Effector memory CD8-positive, alpha-beta T cell (primary cell): ENCODE data around the gene ZDHHC24.
"Not testable (repeated sequence)": the region's sequence is repeated elsewhere in the genome, so short reads cannot be mapped to it uniquely, and the experiment has no call there.

Experiments
- ATAC-seq: fragments of 150-1000 bp; cut with Tn5 transposase; replicated peaks from 2 replicates; pipeline ENCODE4 v1.10.0; 2021; ENCODE audit warnings: mild to moderate bottlenecking, moderate library complexity
- DNase-seq, 3 experiments: peaks; one replicate each; pipeline ENCODE4 v3.0.0; 2021
- H3K27ac Mint-ChIP-seq, 2 donors: one replicate each; pipeline ENCODE4 v1.8.0; 2022; ENCODE audit warnings: mild to moderate bottlenecking in 2 of 2, mixed read lengths in 2 of 2, moderate library complexity in 2 of 2
- H3K27me3 Mint-ChIP-seq, 2 donors: one replicate each; pipeline ENCODE4 v1.8.0; 2022; ENCODE audit warnings: mixed read lengths in 2 of 2
- H3K36me3 Mint-ChIP-seq: one replicate; pipeline ENCODE4 v1.8.0; 2022; ENCODE audit warnings: mild to moderate bottlenecking, moderate library complexity, mixed read lengths; ENCODE audit not compliant: insufficient read depth
- H3K4me1 Mint-ChIP-seq, 2 donors: one replicate each; pipeline ENCODE4 v1.8.0; 2022; ENCODE audit warnings: low read depth in 2 of 2, mixed read lengths in 2 of 2
- H3K4me3 Mint-ChIP-seq, 2 donors: one replicate each; pipeline ENCODE4 v1.8.0; 2022; ENCODE audit warnings: mild to moderate bottlenecking in 2 of 2, mixed read lengths in 2 of 2, moderate library complexity in 2 of 2
- H3K9me3 Mint-ChIP-seq, 2 donors: one replicate each; pipeline ENCODE4 v1.8.0; 2022; ENCODE audit warnings: mixed read lengths in 2 of 2
- total RNA-seq, 9 experiments: gene quantifications; one replicate each; lab custom pipeline; 2026; lab: John Stamatoyannopoulos, UW

Gene ZDHHC24, protein sequence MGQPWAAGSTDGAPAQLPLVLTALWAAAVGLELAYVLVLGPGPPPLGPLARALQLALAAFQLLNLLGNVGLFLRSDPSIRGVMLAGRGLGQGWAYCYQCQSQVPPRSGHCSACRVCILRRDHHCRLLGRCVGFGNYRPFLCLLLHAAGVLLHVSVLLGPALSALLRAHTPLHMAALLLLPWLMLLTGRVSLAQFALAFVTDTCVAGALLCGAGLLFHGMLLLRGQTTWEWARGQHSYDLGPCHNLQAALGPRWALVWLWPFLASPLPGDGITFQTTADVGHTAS
- total RNA-seq, result 9.9 to 36.2 (median 22.9) reads per million in 9 experiments

DNA sequence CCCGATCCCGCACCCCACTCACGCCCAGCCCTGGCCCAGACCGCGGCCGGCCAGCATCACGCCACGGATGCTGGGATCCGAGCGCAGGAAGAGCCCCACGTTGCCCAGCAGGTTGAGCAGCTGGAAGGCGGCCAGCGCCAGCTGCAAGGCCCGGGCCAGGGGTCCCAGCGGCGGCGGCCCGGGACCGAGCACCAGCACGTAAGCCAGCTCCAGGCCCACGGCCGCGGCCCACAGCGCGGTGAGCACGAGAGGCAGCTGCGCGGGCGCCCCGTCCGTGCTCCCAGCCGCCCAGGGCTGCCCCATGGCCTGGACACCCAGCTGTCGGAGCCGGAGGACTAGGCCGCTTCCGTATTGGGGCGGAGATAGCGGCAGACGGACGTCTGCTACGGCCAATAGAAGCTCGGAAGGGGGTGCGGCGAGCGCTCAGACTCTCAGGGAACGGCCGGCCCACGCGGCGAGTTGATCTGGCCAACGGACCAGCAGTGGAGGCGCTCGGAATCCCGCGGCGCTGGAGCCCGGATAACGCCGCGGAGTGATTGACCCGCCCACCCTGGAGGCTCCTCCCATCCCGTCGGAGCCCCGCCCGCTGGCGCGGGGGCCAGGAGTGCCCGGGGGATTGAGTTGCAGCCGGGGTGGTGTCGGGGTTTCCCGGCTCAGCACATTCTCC lies at the start of gene ZDHHC24:
TSS of gene ZDHHC24 (minus strand) at position 348 of the 667 bp plus-strand sequence. CDS start at position 303, 45 bp downstream.
- peak; percentile 83 to 87 (median 86) for DNase-seq
- peak within 1 kb of the TSS; percentile 86 to 93 for H3K27ac Mint-ChIP-seq
- peak; percentile 79 for ATAC-seq
- H3K27me3 Mint-ChIP-seq, result no peaks in the 10 kb centered on the region
- peaks cover 8% of the 10 kb centered on the region for H3K36me3 Mint-ChIP-seq
- H3K9me3 Mint-ChIP-seq, result no peaks in the 10 kb centered on the region
- H3K4me1 Mint-ChIP-seq, result peaks cover 35 to 40% of the 10 kb centered on the region in 2 donors
- peak within 1 kb of the TSS; percentile 89 to 94 for H3K4me3 Mint-ChIP-seq

DNA sequence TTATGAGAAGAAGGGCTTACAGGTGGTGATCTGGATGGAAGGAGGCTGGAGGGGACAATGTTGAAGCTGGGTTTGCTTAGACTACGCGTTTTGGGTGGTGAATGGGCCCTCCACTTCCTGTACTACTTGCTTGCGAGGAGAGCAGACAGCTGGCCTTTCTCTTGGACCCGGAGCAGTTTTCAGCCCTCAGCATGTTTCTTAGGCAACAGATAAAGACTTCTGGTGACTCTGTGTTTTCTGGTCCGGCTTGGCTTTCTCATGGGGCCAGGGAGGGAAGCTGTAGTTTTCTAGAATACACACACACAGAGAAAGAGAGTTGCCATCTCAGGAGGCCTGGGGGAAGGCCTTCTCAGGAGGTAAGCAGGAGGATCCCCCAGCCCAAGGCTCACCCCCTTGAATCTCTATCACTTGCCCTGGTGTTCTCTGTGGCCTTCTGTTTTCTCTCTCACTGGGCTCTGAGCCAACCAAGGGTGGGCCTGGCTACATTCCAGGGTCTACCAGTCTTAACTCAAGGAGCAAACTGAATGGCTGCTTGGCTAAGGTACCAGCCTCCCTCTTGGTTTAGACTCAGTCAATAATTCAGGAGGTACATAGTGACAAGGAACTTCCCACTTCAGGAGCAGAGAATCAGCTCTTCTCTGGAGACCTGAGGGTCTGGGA lies 49.5 kb upstream of the ZDHHC24 start:
- ATAC-seq, result no peak
- H3K27ac Mint-ChIP-seq, result peak overlapping the region in 1 of 2 donors; percentile 87
- no peak for DNase-seq
- peak overlapping the region in 1 of 2 donors; percentile 96 for H3K4me3 Mint-ChIP-seq
- no peaks in the 10 kb centered on the region for H3K27me3 Mint-ChIP-seq
- peaks cover 19% of the 10 kb centered on the region for H3K36me3 Mint-ChIP-seq
- peaks cover 16 to 35% of the 10 kb centered on the region in 2 donors for H3K4me1 Mint-ChIP-seq
- H3K9me3 Mint-ChIP-seq, result no peaks in the 10 kb centered on the region

DNA sequence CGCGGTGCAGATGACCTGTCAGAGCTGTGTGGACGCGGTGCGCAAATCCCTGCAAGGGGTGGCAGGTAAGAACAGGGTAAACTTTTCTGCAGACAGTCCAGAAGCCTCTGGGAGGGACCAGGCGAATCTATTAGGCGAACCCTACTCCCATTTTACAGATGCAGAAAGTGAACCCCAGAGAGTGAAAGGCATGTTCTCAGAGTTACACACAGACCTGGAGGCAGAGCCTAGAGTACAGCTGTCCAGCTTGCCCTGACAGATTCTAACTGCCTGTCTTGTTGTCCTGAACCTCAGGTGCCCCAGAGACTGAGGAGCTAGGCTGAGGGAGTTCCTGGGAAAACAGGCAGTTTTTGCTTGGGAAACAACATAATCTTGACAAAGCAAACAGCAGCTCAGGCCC lies 47.8 kb upstream of the ZDHHC24 start:
- no peaks in the 10 kb centered on the region for H3K9me3 Mint-ChIP-seq
- H3K27ac Mint-ChIP-seq, result peak overlapping the region; percentile 97 to 98
- H3K4me1 Mint-ChIP-seq, result peaks cover 16 to 35% of the 10 kb centered on the region in 2 donors
- peak overlapping the region; percentile 93 to 96 for H3K4me3 Mint-ChIP-seq
- DNase-seq, result no peak
- H3K36me3 Mint-ChIP-seq, result peaks cover 19% of the 10 kb centered on the region
- no peaks in the 10 kb centered on the region for H3K27me3 Mint-ChIP-seq
- ATAC-seq, result no peak

DNA sequence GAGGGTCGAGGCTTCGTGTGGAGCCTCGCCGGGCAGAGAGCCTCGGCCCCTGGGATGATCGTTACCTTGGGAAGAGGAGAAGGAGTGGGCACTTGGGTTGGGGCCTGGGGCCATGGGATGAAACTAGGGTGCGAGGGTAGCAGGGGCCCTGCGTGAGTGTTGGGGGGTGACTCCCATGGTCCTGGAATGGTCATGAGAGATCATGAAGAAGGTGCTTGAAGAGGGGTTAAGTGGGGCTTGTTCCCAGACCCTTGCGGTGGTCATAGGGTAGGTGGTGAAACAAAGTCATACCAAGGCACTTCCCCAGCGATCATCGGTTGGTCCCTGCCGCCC lies 47.4 kb upstream of the ZDHHC24 start:
- Mint-ChIP-seq H3K36me3 (peaks cover 19% of the 10 kb centered on the region), H3K27me3 (no peaks in the 10 kb centered on the region), H3K9me3 (no peaks in the 10 kb centered on the region), H3K4me3 (peak overlapping the region; percentile 93 to 96), H3K27ac (peak overlapping the region; percentile 97 to 98), H3K4me1 (peaks cover 16 to 35% of the 10 kb centered on the region in 2 donors)
- DNase-seq (peak in 1 of 3 experiments; percentile 4), ATAC-seq (no peak)

DNA sequence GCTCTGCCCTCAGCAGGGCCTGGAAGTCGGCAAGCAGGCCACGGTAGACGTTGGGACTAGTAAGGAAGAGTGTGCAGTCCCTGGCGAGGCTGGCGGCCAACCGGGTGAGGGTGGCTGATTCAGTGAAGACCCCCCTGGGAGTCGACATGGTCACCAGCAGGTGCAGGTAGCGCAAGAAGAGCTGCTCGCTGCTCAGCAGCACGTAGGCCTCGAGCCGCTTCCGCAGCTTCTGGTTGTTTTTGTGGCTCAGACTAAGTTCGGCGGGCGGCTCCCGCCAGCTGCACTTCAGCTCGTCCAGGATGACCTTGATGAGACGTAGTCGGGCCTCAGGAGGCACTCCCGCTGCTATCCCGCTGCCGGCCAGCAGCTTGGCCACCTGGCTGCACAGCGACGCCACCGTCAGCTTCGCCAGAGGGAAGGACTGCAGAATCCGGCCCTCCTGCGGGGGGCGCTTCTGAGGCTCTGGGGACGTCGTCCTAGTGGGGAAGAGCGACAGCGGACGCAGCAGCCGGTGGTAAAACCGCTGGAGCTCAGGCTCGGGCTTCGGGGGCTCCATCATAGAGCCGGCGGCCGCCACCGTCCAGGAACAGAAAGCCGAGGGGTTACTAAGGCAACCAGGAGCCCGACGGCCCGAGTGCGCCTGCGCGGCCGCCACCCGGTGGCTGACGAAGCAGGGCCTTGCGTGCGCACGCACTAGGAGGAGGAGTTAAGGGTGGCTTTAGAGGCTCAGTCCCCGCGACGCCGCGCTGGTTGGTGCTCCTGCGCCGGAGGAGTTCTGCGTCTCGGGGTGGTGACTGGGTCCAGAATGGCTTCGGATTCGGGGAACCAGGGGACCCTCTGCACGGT lies 46.8 kb upstream of the ZDHHC24 start, which contains the start of the genes CCDC87 and CCS:
TSS of gene CCDC87 (minus strand) at position 607 of the 846 bp plus-strand sequence. CDS start at position 559, 48 bp downstream.
TSS of gene CCS (plus strand) at position 729 of the 846 bp plus-strand sequence. CDS start at position 806, 77 bp downstream.
- Mint-ChIP-seq H3K4me1 (peaks cover 16 to 35% of the 10 kb centered on the region in 2 donors), H3K27ac (peak within 1 kb of the TSS; percentile 97 to 98), H3K36me3 (peaks cover 19% of the 10 kb centered on the region), H3K9me3 (no peaks in the 10 kb centered on the region), H3K4me3 (peak within 1 kb of the TSS; percentile 93 to 96), H3K27me3 (no peaks in the 10 kb centered on the region)
- peak; percentile 94 to 97 (median 96) for DNase-seq
- ATAC-seq, result peak; percentile 93

DNA sequence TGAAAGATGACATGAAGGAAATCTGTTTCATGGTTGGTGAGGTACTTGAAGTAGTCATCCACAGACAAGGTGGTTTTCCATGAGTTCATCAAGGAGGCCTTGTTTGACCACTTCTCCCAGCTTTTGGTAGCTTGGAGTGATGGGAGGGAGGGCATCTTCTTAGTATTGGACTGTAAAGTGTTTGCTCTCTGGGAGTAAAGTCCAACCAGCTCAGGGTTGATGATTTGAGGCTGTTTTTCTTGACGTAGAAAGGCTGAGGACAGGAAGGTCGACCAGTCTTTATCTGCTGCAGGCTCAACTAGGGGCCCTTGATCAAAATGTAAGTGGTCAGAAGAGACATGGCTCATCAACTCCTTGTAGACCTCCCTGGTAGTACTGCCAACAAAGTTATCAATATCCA lies 45.3 kb upstream of the ZDHHC24 start:
- Mint-ChIP-seq H3K9me3 (no peaks in the 10 kb centered on the region), H3K4me3 (peak overlapping the region in 1 of 2 donors; percentile 93), H3K36me3 (peaks cover 19% of the 10 kb centered on the region), H3K4me1 (peaks cover 16 to 35% of the 10 kb centered on the region in 2 donors), H3K27me3 (no peaks in the 10 kb centered on the region), H3K27ac (no peak overlapping the region)
- DNase-seq (no peak), ATAC-seq (no peak)

DNA sequence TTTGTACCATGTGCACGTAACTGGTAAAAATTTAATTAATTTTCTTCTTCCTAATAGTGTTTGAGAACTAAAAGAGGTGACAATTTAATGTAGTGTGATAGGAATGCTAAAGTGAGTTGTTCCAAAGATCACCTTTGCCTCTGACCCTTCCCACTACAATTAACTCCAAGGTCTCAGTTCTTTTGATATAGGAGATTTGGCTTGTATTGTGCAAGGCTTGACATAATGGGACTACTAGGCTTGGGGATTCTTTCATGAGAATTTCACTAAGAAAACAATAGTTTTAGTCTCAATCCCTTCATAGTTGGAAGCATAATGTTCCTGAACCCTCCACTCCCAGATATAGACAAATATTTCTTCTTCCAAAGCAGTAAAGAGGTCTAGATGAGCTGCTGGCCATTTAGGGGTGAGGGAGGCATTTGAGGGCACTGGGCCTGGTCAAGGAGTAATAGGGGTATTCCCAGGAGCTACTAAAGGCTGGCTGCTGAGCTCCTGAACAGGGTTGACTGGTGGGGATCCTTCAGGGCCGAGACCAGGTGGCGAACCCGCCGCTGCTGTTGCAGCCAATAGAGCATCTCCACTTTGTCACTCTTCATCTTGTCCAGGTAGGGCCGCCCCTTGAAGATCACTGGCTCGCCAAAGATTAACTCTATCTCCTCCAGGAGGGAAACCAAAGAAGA lies 44.3 kb upstream of the ZDHHC24 start:
- Mint-ChIP-seq H3K36me3 (peaks cover 19% of the 10 kb centered on the region), H3K9me3 (no peaks in the 10 kb centered on the region), H3K4me3 (no peak overlapping the region), H3K4me1 (peaks cover 11 to 26% of the 10 kb centered on the region in 2 donors), H3K27ac (peak overlapping the region in 1 of 2 donors; percentile 44), H3K27me3 (no peaks in the 10 kb centered on the region)
- ATAC-seq (no peak), DNase-seq (no peak)

DNA sequence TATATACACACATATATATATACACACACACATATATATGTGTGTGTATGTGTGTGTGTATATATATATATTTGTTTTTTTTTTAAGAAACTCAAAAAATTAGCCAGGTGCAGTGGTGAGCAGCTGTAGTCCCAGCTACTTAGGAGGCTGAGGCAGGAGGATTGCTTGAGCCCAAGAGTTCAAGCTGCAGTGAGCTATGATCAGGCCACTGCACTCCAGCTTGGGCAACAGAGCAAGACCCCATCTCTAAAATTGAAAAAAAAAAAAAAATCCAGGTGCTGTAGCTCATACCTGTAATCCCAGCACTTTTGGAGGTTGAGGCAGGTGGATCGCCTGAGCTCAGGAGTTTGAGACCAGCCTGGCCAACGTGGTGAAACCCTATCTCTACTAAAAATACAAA lies 43.5 kb upstream of the ZDHHC24 start:
- H3K4me3 Mint-ChIP-seq, DNase-seq, ATAC-seq, H3K27me3 Mint-ChIP-seq, H3K27ac Mint-ChIP-seq, H3K9me3 Mint-ChIP-seq: not testable (repeated sequence)
- H3K36me3 Mint-ChIP-seq, result peaks cover 16% of the 10 kb centered on the region
- peaks cover 5 to 20% of the 10 kb centered on the region in 2 donors for H3K4me1 Mint-ChIP-seq

DNA sequence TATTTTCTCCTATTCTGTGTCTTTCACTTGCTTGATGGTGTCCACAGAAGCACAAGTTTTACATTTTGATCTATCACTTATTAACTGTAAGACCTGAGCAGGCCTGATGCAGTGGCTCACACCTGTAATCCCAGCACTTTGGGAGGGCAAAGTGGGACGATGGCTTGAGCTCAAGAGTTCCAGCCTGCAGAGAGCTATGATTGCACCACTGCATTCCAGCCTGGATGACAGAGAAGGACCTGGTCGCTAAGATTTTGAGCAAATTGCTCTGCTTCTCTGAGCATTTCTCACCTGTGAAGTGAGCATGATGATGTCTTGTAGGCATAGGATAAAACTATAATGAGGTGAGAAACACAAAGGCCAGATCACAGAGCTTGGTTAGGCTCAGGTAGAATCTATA lies 40.3 kb upstream of the ZDHHC24 start:
- H3K27ac Mint-ChIP-seq, result no peak overlapping the region
- no peaks in the 10 kb centered on the region for H3K36me3 Mint-ChIP-seq
- DNase-seq (no peak), ATAC-seq (no peak)
- H3K4me3 Mint-ChIP-seq, result no peak overlapping the region
- H3K27me3 Mint-ChIP-seq, result no peaks in the 10 kb centered on the region
- H3K9me3 Mint-ChIP-seq, result peaks cover 0 to 7% of the 10 kb centered on the region in 2 donors
- H3K4me1 Mint-ChIP-seq, result no peaks in the 10 kb centered on the region

DNA sequence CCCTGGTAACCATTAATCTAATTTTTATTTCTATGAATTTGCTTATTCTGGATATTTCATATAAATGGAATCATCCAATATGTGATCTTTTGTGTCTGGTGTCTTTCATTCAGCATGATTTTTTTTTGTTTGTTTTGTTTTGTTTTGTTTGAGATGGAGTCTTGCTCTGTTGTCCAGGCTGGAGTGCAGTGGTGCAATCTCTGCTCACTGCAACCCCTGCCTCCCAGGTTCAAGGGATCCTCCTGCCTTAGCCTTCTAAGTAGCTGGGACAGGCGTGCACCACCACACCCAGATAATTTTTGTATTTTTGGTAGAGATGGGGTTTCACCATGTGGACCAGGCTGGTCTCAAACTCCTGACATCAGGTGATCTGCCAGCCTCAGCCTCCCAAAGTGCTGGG lies 39.6 kb upstream of the ZDHHC24 start:
- not testable (repeated sequence) for H3K27ac Mint-ChIP-seq, H3K27me3 Mint-ChIP-seq, DNase-seq, H3K4me3 Mint-ChIP-seq, ATAC-seq, H3K9me3 Mint-ChIP-seq, H3K4me1 Mint-ChIP-seq, H3K36me3 Mint-ChIP-seq

DNA sequence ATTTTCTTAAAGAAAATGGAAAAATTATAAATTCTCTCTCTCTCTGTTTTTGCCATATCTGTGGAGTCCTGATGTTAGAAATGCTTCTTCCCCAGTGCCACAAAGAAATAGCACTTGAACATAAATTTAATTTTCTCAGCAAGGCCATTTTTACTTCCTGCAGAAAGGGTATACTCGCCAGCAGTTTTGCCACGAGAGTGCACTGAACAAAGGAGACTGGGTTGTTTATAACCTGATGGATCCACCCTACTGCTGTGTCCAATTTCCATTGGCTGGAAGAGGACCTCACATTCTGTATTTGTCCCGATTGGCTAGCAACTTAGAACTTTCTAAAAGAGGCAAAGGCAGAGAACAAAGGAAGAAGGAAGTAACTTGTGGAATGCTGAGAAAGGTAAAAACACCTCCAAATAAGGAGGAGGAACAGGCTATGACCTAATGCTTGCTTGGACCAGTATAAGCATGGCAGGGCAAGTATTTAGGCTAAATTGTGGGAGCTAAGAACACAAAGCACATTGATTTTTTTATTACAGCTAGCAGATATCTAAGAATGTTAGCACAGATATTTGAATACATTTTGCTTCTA lies 36.8 kb upstream of the ZDHHC24 start:
- H3K4me3 Mint-ChIP-seq, H3K27me3 Mint-ChIP-seq, ATAC-seq, H3K36me3 Mint-ChIP-seq, H3K27ac Mint-ChIP-seq, DNase-seq, H3K4me1 Mint-ChIP-seq, H3K9me3 Mint-ChIP-seq: not testable (repeated sequence)

DNA sequence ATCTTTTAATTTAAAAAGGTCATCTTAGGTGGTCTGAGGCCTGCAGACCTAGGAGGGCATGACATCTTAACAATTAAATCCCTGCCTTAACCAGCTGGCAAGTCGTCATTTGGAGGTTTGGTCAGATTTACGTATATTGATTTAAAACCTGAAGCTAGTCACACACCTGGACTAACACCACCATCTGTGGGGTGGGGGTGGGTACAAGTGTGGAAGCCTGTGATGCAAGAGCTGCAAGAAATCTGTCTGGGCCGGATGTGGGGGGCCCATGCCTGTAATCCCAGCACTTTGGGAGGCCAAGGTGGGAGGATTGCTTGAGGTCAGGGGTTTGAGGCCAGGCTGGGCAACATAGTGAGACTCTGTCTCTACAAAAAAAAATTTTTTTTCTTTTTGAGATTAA lies 35.4 kb upstream of the ZDHHC24 start:
- Mint-ChIP-seq H3K4me3 (no peak overlapping the region), H3K9me3 (peaks cover 0 to 7% of the 10 kb centered on the region in 2 donors), H3K4me1 (peaks cover 5 to 6% of the 10 kb centered on the region in 2 donors), H3K27me3 (peaks cover 6% of the 10 kb centered on the region in 2 donors), H3K27ac (no peak overlapping the region), H3K36me3 (no peaks in the 10 kb centered on the region)
- no peak for DNase-seq
- ATAC-seq, result no peak
